GM12865 (cell line): Measurements from ENCODE around the gene ZNF33A.

Experiments used
- DNase-seq: peaks from one replicate; pipeline ENCODE4 v3.0.0; 2010; ENCODE audit warnings: low read depth
- H3K4me3 ChIP-seq: 2 replicates; pipeline ENCODE4 v1.5.1; 2011; ENCODE audit warnings: mild to moderate bottlenecking, low read depth, low read length, control low read depth
- CTCF ChIP-seq: IDR thresholded peaks from 2 replicates; pipeline ENCODE4 v1.5.1; 2011; ENCODE audit warnings: low read length, control low read depth, low read depth, inconsistent platforms; ENCODE audit not compliant: insufficient read depth; ENCODE audit errors: missing control alignments

Gene ZNF33A

DNA sequence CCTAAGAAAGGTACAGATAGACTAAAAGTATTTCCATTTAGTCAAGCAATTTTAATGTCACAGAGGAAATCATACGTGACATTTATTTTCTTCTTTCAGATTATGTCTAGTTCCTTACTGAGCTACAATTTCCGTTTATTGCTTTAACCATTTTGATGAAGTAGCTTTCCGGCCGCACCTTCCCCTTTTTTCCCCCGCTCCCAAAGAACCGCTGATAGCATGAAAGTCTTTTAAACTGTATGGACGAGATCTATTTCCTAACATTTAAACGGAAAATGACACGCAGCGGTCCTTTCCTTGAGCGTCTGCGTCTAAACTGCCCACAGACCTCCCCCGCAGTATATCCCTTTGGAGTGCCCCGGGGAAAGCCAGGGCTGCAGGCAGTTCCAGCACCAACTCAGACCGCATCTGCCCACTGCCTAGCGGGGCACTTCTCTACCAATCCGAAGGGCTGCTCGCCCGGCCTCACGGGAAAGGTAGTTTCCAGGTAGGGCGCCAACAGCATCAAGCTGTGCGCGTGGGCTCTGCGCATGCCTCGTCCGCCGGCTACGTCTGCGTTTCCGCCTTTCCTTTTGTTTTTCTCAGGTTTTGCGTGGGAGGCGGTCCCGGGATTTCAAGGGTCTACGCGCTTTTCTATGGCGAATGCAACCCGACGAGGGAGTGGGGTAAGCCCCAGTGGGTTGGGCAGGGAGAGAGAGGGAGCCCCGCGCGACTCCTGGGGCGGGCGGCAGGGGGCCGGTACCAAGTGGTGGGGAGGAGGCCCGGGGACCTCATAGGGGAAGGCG lies at the start of gene ZNF33A:
Gene ZNF33A, plus strand, starts transcription at position 557 of the 785 bp plus-strand sequence. CDS start 1,667 bp downstream, outside the sequence.
- peak within 1 kb of the TSS; percentile 89 for H3K4me3 ChIP-seq
- DNase-seq: peak; percentile 97
- no peak for TF ChIP-seq CTCF

- no peak overlapping the region for H3K4me3 ChIP-seq
- TF ChIP-seq CTCF: no peak
- DNase-seq: no peak
Measured at GRCh38 chr10:37965006-37965405, 45.5 kb upstream of the ZNF33A start.

GRCh38 chr10:37972396-37972795 lies 38.1 kb upstream of the ZNF33A start:
- no peak for TF ChIP-seq CTCF
- DNase-seq: no peak

GRCh38 chr10:37975401-37975991 lies 35.0 kb upstream of the ZNF33A start:
- H3K4me3 ChIP-seq: peak overlapping the region; percentile 81
- peak; percentile 24 for DNase-seq
- no peak for TF ChIP-seq CTCF

More at GRCh38 chr10:37972396-37972795, 38.1 kb upstream of the ZNF33A start:
- no peak overlapping the region for H3K4me3 ChIP-seq

DNA sequence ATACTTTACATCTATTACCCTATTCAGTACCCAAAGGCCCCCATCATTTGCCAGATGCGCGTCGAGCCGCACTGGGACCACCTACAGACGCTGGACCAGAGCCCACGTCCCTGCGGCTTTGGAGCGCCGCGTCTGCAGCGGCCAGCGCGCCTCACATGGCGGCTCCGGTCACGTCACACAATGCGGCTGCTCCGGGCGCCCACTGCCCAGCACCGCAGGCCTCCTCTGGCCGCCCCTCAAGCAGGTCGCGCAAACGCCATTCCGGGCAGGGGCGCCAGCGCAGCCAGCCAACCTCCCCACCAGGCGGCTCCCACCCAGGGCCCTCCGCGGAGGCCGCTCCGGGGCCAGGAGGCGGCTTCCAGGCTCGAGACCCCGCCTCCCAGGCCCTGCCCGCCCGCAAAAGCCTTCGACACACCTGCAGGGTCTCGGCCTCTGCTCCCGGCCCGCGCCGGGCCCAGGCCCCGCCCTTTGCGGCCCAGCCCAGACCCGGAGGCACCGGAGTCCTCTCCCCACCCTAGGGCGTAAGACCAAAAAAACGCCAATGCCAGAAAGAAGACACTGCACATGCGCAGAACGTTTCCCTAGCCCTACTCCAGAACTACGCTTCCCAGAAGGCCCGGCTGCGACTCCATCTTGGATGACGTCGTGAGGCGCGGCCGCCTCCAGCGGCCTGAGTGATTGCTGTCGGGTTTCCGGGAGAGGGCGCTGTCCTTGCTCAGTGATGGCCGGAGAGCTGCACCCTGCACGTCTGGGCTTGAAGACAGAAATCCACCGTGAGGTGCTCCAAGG lies 34.2 kb upstream of the ZNF33A start, which contains the start of gene ZNF25:
Gene ZNF25, minus strand, starts transcription at position 557 of the 789 bp plus-strand sequence. CDS start 4,925 bp downstream, outside the sequence.
- peak; percentile 99 for DNase-seq
- peak within 1 kb of the TSS; percentile 81 for H3K4me3 ChIP-seq
- peak; percentile 96 for TF ChIP-seq CTCF

DNA sequence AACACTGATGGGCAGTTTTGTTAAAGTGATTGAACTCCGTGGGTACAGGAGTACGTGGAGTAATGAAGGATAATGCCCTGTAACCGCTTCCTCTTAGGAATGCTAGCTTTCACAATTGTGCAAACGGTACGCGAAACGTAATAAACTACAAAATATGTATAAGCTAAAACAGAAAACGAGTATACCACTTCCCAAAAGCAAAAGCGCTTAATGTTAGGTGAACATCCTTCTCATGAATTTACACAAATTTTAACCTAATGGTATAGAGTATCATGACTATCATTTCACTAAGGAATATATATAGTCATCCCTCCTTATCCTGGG lies 33.6 kb upstream of the ZNF33A start:
- H3K4me3 ChIP-seq: peak overlapping the region; percentile 59
- no peak for TF ChIP-seq CTCF
- no peak for DNase-seq
